Stimulated activated CD4-positive, alpha-beta T cell treated with anti-CD3 and anti-CD28 coated beads, Interleukin-15, amount 100 ng/mL, for 1 hour (primary cell): ENCODE data around the gene FBXW5.

Experiments used
- DNase-seq, 2 donors: peaks; one replicate each; pipeline ENCODE4 v3.0.0-alpha.2; 2020; ENCODE audit warnings: low read depth in 1 of 2, low spot score in 1 of 2

FBXW5 gene

DNA sequence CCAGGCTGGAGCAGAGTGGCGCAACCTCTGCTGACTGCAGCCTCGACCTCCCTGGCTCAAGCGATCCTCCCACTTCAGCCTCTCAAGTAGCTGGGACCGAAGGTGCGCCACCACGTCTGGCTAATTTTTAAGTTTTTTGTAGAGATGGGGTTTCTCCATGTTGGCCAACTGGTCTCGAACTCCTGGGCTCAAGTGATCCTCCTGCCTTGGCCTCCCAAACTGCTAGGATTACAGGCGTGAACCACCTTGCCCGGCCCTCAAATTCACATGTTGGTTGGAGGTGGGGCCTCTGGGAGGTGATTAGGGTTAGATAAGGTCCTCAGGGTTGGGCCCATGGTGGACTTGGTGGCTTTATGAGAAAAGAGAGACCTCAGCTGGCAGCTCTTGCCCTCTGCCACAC is 17.6 kb upstream of the FBXW5 start:
- DNase-seq: no peak

- no peak for DNase-seq
These were observed 16.9 kb upstream of the FBXW5 start for GRCh38 chr9:136961279-136962065.

- DNase-seq: no peak
These were observed 16.4 kb upstream of the FBXW5 start for GRCh38 chr9:136960938-136961275.

- DNase-seq: no peak
These were observed 15.8 kb upstream of the FBXW5 start for GRCh38 chr9:136960212-136960937.

- no peak for DNase-seq
These were observed 14.6 kb upstream of the FBXW5 start for GRCh38 chr9:136958898-136959850.

GRCh38 chr9:136958473-136958872 is 13.9 kb upstream of the FBXW5 start:
- no peak for DNase-seq

- DNase-seq: no peak
These were observed 13.4 kb upstream of the FBXW5 start for GRCh38 chr9:136957901-136958300.

- no peak for DNase-seq
These were observed 12.9 kb upstream of the FBXW5 start for GRCh38 chr9:136957461-136957860.

DNA sequence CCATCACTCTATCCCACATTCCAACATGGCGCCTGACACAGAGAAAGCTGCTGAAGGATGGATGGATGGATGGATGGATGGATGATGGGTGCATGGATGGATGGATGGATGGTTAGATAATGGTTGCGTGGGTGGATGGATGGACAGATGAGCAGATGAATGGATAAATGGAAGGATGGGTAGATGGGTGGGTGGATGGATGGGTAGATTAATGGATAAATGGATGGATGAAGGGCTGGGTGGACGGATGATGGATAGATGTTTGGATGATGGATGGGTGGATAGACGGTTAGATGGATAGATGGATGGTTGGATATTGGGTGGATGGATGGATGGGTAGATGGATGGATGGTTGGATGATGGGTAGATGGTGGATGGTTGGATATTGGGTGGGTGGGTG is 12.1 kb upstream of the FBXW5 start:
- no peak for DNase-seq

- DNase-seq: no peak
These were observed 11.4 kb upstream of the FBXW5 start for GRCh38 chr9:136955943-136956335.

DNA sequence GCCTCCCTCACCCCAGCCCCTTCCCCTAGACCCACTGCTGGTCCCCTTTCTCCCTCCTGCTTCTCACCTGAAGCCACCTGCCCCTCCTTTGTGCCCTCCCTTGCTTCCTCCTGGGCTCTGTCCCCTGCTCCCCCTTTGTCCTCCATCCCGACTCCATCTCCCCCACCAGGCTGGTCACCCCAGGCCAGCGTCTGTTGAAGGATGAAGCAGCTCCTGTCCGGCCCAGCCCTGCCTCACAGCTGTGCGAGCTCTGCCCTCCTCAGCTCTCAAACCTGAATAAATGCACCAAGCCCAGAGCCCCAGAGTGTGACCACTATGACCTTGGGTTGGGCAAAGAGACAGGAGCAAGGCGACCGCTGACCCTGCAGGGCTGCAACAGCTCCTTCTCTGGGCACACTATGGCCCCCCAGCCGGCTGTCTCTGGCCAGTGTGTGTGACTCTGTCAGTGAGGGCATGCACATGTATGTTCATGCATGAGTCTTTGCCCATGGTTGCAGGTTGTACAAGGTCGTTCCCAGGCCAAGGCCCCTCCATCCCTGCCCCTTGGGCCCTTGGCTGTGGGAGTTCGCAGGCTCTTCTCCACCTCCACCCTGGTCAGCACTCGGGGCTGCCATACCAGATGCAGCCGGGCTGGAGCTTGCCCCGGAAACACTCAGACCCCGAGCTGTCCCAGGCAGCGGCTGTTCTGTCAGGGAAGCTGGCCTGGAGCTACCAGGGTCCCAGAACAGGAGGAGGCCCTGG is 10.8 kb upstream of the FBXW5 start:
- DNase-seq: no peak

GRCh38 chr9:136954270-136955083 is 9.9 kb upstream of the FBXW5 start:
- no peak for DNase-seq

DNA sequence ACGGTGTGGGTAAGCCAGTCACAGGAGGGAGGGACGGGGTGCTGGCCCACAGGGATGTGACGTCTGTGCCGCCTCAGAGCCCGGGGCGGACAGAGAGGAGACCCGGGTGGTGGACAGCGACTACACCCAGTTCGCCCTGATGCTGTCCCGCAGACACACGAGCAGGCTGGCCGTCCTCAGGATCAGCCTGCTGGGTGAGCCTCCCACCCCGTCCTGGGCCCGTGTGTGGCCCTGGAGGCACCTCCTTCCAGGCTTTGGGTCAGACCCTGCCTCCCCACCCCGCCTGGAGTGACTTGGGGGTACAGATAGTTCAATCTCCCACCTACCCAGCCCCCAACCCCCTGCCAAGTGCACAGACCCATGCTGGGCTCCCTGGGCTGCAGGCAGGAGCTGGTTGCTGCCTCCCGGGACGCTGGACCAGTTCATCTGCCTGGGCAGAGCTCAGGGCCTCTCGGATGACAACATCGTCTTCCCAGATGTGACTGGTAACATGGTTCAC is 9.3 kb upstream of the FBXW5 start:
- no peak for DNase-seq

- DNase-seq: no peak
These were observed 8.6 kb upstream of the FBXW5 start for GRCh38 chr9:136952876-136953770.

GRCh38 chr9:136952321-136952850 is 7.8 kb upstream of the FBXW5 start:
- no peak for DNase-seq

GRCh38 chr9:136951541-136952320 is 7.2 kb upstream of the FBXW5 start, which contains the start of gene LCN12:
TSS of gene LCN12 (plus strand) at chr9:136952273. CDS start at chr9:136952328, 55 bp downstream.
- DNase-seq: no peak

- DNase-seq: no peak
These were observed 6.2 kb upstream of the FBXW5 start for GRCh38 chr9:136950656-136951276.
